B cell (primary cell): ENCODE results near the gene PPP2R2C. TPM values are rescaled to one million over a fixed set of nuclear protein-coding genes. Genes with fewer than 3 reads are reported as not detected.

Experiments used
- ATAC-seq: fragments of 200-7000 bp; cut with Tn5 transposase; one replicate; pipeline ENCODE4 v1.10.0; 2021; ENCODE audit warnings: low read depth, mild to moderate bottlenecking, moderate number of reproducible peaks, moderate library complexity
- CTCF ChIA-PET: fragments of 350-600 bp; sonication (Branson Sonifier 250); formaldehyde crosslinking; loops from one replicate; lab custom pipeline; 2021; ENCODE audit warnings: antibody characterized with exemption, inconsistent platforms; lab: Charles Lee
- POLR2A ChIA-PET: fragments of 350-600 bp; sonication (Branson Sonifier 250); formaldehyde crosslinking; loops from one replicate; lab custom pipeline; 2021; ENCODE audit warnings: antibody characterized with exemption; lab: Charles Lee
- DNase-seq: peaks from one replicate; pipeline ENCODE4 v3.0.0; 2013
- H2AFZ ChIP-seq: 2 replicates; pipeline ENCODE4 v1.6.1; 2012; ENCODE audit warnings: mild to moderate bottlenecking, low read depth, low read length; ENCODE audit not compliant: insufficient read depth, poor library complexity, severe bottlenecking
- H3K27ac ChIP-seq, 2 donors: 1 replicate in 1 of 2; 2 replicates in 1 of 2; pipeline ENCODE4 v1.5.1; 2012 to 2013; ENCODE audit warnings: low read length in 2 of 2, mild to moderate bottlenecking in 2 of 2, moderate library complexity in 1 of 2
- H3K27me3 ChIP-seq, 4 experiments: fragments of 200-600 bp in 1 of 4; sonication (generic) in 1 of 4; replicated peaks in 1 of 4; 1 replicate in 2 of 4; 2 replicates in 2 of 4; pipeline versions ENCODE4 v1.6.1 to v1.7.0; 2013 to 2016; ENCODE audit warnings: low read length in 3 of 4, mild to moderate bottlenecking in 2 of 4, mixed read lengths in 1 of 4, moderate library complexity in 1 of 4; ENCODE audit not compliant: insufficient read depth in 4 of 4, control insufficient read depth in 3 of 4; ENCODE audit errors: control extremely low read depth in 1 of 4
- H3K36me3 ChIP-seq, 2 experiments: replicated peaks in 1 of 2; 1 replicate in 1 of 2; 2 replicates in 1 of 2; pipeline versions ENCODE4 v1.6.1 to v1.7.1; 2013; ENCODE audit warnings: low read length in 1 of 2; ENCODE audit not compliant: insufficient read depth in 2 of 2, control insufficient read depth in 1 of 2; ENCODE audit errors: control extremely low read depth in 1 of 2, extremely low read depth in 1 of 2
- H3K4me1 ChIP-seq, 2 donors: fragments of 200-600 bp in 1 of 2; sonication (generic) in 1 of 2; 1 replicate in 1 of 2; 2 replicates in 1 of 2; pipeline versions ENCODE4 v1.5.1 to v1.6.1; 2013 to 2017; ENCODE audit warnings: low read length in 2 of 2; ENCODE audit not compliant: control insufficient read depth in 2 of 2, insufficient read depth in 2 of 2
- H3K4me2 ChIP-seq: replicated peaks from 2 replicates; pipeline ENCODE3; 2012; ENCODE audit warnings: mild to moderate bottlenecking, low read depth, low read length; ENCODE audit not compliant: poor library complexity, severe bottlenecking
- H3K4me3 ChIP-seq, 5 experiments: fragments of 200-600 bp in 1 of 5; sonication (generic) in 1 of 5; 1 replicate in 3 of 5; 2 replicates in 2 of 5; pipeline versions ENCODE4 v1.5.1 to v1.7.0; 2011 to 2016; ENCODE audit warnings: low read length in 4 of 5, mild to moderate bottlenecking in 4 of 5, low read depth in 2 of 5, control low read depth in 1 of 5, moderate library complexity in 1 of 5; ENCODE audit not compliant: insufficient read depth in 1 of 5; ENCODE audit errors: control extremely low read depth in 1 of 5, extremely low read depth in 1 of 5
- H3K79me2 ChIP-seq: fragments of 200-600 bp; sonication (generic); one replicate; pipeline ENCODE4 v1.6.0; 2016; ENCODE audit warnings: low read length; ENCODE audit not compliant: control insufficient read depth, insufficient read depth
- H3K9ac ChIP-seq: fragments of 200-600 bp; sonication (generic); 2 replicates; pipeline ENCODE4 v1.6.1; 2017; ENCODE audit warnings: mild to moderate bottlenecking, low read length, moderate library complexity
- H3K9me3 ChIP-seq, 3 donors: one replicate each; pipeline versions ENCODE4 v1.6.1 to v1.7.1; 2013; ENCODE audit warnings: low read length in 2 of 3; ENCODE audit not compliant: control insufficient read depth in 2 of 3, insufficient read depth in 1 of 3; ENCODE audit errors: control extremely low read depth in 1 of 3
- H4K20me1 ChIP-seq: 2 replicates; pipeline ENCODE4 v1.6.0; 2012; ENCODE audit warnings: mild to moderate bottlenecking, low read length; ENCODE audit not compliant: insufficient read depth, control insufficient read depth, poor library complexity, severe bottlenecking
- H3K27ac Mint-ChIP-seq: one replicate; pipeline ENCODE4 v1.8.0; 2021; ENCODE audit warnings: mixed read lengths
- H3K27me3 Mint-ChIP-seq: one replicate; pipeline ENCODE4 v1.8.0; 2021; ENCODE audit warnings: mixed read lengths
- H3K4me1 Mint-ChIP-seq: one replicate; pipeline ENCODE4 v1.8.0; 2021; ENCODE audit warnings: mixed read lengths
- H3K4me3 Mint-ChIP-seq: one replicate; pipeline ENCODE4 v1.8.0; 2021; ENCODE audit warnings: mixed read lengths
- H3K9me3 Mint-ChIP-seq: one replicate; pipeline ENCODE4 v1.8.0; 2022; ENCODE audit warnings: mixed read lengths; ENCODE audit not compliant: insufficient read depth
- CTCF ChIP-seq: fragments of 200-600 bp; IDR thresholded peaks from one replicate; pipeline ENCODE4 v1.8.0; 2022; ENCODE audit warnings: antibody characterized with exemption, mild to moderate bottlenecking
- EZH2 ChIP-seq: IDR thresholded peaks from 2 replicates; pipeline ENCODE4 v1.6.1; 2012; ENCODE audit warnings: borderline replicate concordance, low read depth, mild to moderate bottlenecking, moderate library complexity, low read length; ENCODE audit not compliant: insufficient read depth, poor library complexity, severe bottlenecking
- WGBS: methylation state at CpG from one replicate; pipeline ENCODE4 v1.1.5; 2013; ENCODE audit warnings: missing lambda C conversion rate; ENCODE audit not compliant: insufficient coverage; 5-methylcytosine and 5-hydroxymethylcytosine counted together
- intact Hi-C: fragments of 100-400 bp; cut with micrococcal nuclease; formaldehyde crosslinking; loops from one replicate; pipeline ENCODE4 v1.10.0; 2022
- polyA plus RNA-seq: library from polyadenylated mRNA; depleted of rRNA; stranded (reverse); fragments of >200 nt; gene quantifications from 2 replicates; pipeline ENCODE4 v1.2.3, GENCODE V29; 2012
- total RNA-seq, 2 donors: library from RNA; stranded (reverse); fragments of 120-200 nt in 1 of 2; gene quantifications; 1 replicate in 1 of 2; 2 replicates in 1 of 2; pipeline versions ENCODE4 v1.2.3 to v1.2.4, GENCODE V29; 2013 to 2022

PPP2R2C gene
- total and polyA plus RNA-seq, 2 donors (not counting 1 experiment from before 2014, with no cell fraction given): not detected

GRCh38 chr4:6404611-6405396, 67.6 kb downstream of the PPP2R2C start:
- Histone ChIP-seq H4K20me1 (no peaks in the 10 kb centered on the region), H3K79me2 (no peaks in the 10 kb centered on the region), H3K4me1 (no peaks in the 10 kb centered on the region), H3K36me3 (no peaks in the 10 kb centered on the region), H2AFZ (no peak overlapping the region), H3K27ac (no peak overlapping the region), H3K9me3 (peaks cover 0 to 8% (median 0%) of the 10 kb centered on the region in 3 donors), H3K9ac (no peak overlapping the region), H3K4me3 (no peak overlapping the region), H3K27me3 (peaks cover 0 to 27% (median 2%) of the 10 kb centered on the region in 4 experiments), H3K4me2 (no peak overlapping the region)
- intact Hi-C loops: no loop called here
- H3K9me3 Mint-ChIP-seq: no peaks in the 10 kb centered on the region
- ChIA-PET CTCF (no interaction called here), POLR2A (no interaction called here)
- H3K27me3 Mint-ChIP-seq: peaks cover 58% of the 10 kb centered on the region
- no peak overlapping the region for H3K27ac Mint-ChIP-seq
- DNase-seq (no peak), ATAC-seq (no peak)
- TF ChIP-seq CTCF (no peak), EZH2 (no peak)
- no peak overlapping the region for H3K4me3 Mint-ChIP-seq
- H3K4me1 Mint-ChIP-seq: no peaks in the 10 kb centered on the region
- WGBS: 57% methylated on average over 14 of the region's 22 CpGs

DNA sequence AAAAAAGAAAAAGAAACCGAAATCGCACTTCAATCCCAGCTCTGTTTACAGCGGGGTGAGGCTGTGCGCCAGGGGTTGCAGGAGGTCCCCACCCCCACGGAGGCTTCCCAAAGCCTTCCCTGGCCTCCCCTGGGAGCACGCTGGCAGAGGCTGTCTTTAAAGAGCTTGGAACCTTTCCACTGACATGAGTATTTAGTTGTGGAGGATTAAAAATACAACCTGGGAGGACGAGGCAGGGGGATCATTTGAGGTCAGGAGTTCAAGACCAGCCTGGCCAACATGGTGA, 69.1 kb downstream of the PPP2R2C start:
- no peak for ATAC-seq
- Histone ChIP-seq H2AFZ (no peak overlapping the region), H3K79me2 (no peaks in the 10 kb centered on the region), H3K36me3 (no peaks in the 10 kb centered on the region), H3K4me3 (no peak overlapping the region), H3K27me3 (peaks cover 0 to 27% (median 2%) of the 10 kb centered on the region in 4 experiments), H3K9me3 (peaks cover 0 to 2% (median 0%) of the 10 kb centered on the region in 3 donors), H3K4me1 (no peaks in the 10 kb centered on the region), H3K9ac (no peak overlapping the region), H3K27ac (no peak overlapping the region), H3K4me2 (no peak overlapping the region), H4K20me1 (no peaks in the 10 kb centered on the region)
- Mint-ChIP-seq H3K4me3 (no peak overlapping the region), H3K27ac (no peak overlapping the region), H3K27me3 (peaks cover 63% of the 10 kb centered on the region), H3K9me3 (no peaks in the 10 kb centered on the region), H3K4me1 (no peaks in the 10 kb centered on the region)
- no peak for DNase-seq
- TF ChIP-seq EZH2 (no peak), CTCF (no peak)
- 37% methylated on average over 4 of the region's 7 CpGs for WGBS
- POLR2A ChIA-PET: no interaction called here
- intact Hi-C loops: no loop called here
- CTCF ChIA-PET: no interaction called here
